ENCODE data around the gene WNT9A. TPM values are rescaled to one million over a fixed set of nuclear protein-coding genes. Genes with fewer than 3 reads are reported as not detected.

The WNT9A gene, protein sequence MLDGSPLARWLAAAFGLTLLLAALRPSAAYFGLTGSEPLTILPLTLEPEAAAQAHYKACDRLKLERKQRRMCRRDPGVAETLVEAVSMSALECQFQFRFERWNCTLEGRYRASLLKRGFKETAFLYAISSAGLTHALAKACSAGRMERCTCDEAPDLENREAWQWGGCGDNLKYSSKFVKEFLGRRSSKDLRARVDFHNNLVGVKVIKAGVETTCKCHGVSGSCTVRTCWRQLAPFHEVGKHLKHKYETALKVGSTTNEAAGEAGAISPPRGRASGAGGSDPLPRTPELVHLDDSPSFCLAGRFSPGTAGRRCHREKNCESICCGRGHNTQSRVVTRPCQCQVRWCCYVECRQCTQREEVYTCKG
- not detected in 2 replicates for polyA plus RNA-seq

DNA sequence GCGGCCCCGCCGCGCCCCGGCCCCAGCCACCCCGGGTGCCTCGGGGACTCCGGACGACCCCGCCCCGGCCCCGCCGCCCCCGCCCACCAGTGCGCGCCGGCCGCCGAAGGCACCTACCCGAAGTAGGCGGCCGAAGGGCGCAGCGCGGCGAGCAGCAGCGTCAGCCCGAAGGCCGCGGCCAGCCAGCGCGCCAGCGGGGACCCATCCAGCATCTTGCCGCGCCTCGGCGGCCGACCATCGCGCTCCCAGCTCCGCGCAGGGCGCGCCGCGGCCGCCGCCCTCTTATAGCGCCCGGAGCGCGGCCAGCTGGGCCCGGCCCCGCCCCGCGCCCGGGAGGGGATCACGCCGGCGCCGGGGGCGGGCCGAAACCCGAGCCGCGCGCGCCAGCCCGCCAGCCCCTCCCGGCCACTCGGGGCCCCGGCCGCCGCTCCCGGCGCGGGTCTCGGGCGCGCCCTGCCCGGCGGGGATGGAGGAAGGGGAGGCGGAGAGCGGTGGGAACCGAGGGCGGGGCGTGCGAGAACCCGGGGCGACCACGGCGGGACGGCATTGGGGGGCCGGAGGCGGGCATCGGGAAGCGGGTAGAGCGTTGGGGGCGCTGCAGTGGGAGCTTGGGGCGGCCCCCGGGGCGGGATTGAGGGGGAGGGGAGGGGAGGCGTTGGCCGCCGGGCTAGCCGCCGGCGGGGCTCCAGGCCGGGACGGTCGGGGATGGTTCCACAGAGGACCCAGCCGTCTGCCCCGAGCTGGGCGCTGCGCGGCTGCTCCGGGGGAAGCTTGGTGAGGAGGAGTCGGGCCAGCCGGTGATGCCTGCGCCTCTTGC, at the start of gene WNT9A:
Gene WNT9A (minus strand): TSS at position 257 of the 817 bp plus-strand sequence. CDS start 45 bp downstream, at position 212.

Other genes starting within 250 kb of the WNT9A start
- gene JMJD4, start 212.6 kb downstream of the WNT9A start, polyA plus RNA-seq: 0.84 and 2.4 TPM in 2 replicates
- 18.1 and 30.1 TPM in 2 replicates for gene SNAP47, start 212.5 kb downstream of the WNT9A start, polyA plus RNA-seq
- gene PRSS38, start 132.3 kb downstream of the WNT9A start, polyA plus RNA-seq: not detected in 2 replicates
- gene WNT3A, start 59.1 kb upstream of the WNT9A start, polyA plus RNA-seq: not detected in 2 replicates
- 69.6 and 120 TPM in 2 replicates for gene ARF1, start 134.8 kb upstream of the WNT9A start, polyA plus RNA-seq
- 6.7 and 9.0 TPM in 2 replicates for gene C1orf35, start 155.4 kb upstream of the WNT9A start, polyA plus RNA-seq
- gene MRPL55, start 161.4 kb upstream of the WNT9A start, polyA plus RNA-seq: 133 and 141 TPM in 2 replicates
- 37.5 and 49.9 TPM in 2 replicates for gene GUK1, start 192.3 kb upstream of the WNT9A start, polyA plus RNA-seq
- gene GJC2, start 202.0 kb upstream of the WNT9A start, polyA plus RNA-seq: 0.17 and 0.28 TPM in 2 replicates
- gene IBA57, start 217.9 kb upstream of the WNT9A start, polyA plus RNA-seq: 0.28 and 0.52 TPM in 2 replicates